HG03575 (cell line): ENCODE data around the gene IL1RAPL2.

ENCODE experiments used
- ATAC-seq: cut with Tn5 transposase; IDR thresholded peaks from one replicate; pipeline ENCODE4 v1.9.1; 2021; ENCODE audit not compliant: unreplicated experiment, insufficient number of reproducible peaks, low FRiP score; ENCODE audit errors: extremely low read depth

The IL1RAPL2 gene

GRCh38 chrX:105299286-105299685, 733.3 kb downstream of the IL1RAPL2 start:
- no peak for ATAC-seq

- no peak for ATAC-seq
Observed at GRCh38 chrX:105302246-105302645, 736.2 kb downstream of the IL1RAPL2 start.

GRCh38 chrX:105307762-105308161, 741.8 kb downstream of the IL1RAPL2 start:
- ATAC-seq = no peak

DNA sequence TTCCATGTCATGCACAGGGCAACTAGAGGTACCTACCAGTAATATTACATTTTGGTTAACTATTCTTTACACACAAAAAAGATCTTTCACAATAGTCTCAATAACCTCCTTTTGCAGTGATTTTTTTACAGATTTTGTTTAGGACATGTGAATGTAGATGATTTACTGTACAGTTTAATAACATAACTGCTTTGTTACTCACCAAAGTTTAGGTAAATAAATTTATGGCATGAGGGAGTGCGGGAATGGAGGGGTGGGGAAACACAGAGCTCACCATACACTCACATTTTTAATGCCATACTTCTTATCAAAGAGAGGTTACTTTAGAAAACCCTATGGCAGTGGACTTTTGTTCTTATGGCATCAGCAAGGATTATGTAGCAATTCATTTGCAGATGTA, 747.6 kb downstream of the IL1RAPL2 start:
- ATAC-seq = no peak

DNA sequence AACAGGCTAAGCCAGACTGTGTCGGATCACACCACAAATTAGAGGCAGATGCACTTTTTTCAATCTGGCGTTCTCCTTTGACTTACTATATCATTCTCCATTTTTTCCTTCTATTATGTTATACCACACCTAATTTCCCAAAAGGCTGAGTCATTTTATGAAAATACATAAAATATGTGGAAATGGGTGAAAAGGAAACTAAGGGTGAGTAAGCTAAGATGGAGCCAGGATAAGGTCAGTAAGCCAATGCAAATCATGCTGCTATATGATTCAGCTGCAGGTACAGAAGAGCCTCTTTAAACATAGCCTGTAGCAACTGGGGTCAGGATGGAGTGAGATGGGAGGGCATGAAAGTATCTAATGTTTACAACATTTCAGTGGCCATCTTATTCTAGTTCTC, 748.5 kb downstream of the IL1RAPL2 start:
- no peak for ATAC-seq

DNA sequence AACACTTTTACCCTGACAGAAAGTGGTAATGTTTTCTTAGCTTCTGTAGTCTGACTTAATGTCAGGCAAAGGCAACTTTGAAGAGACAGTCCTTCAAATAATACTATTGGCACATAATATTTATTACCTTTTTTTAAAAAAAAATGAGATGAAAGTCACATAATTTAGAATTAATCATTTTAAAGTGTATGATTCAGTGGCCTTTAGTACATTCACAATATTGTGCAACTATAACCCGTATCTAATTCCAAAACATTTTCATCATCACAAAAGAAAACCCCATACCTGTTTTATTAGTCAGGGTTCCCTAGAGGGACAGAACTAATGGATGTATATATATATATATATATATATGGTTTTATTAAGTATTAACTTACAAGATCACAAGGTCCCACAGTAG, 749.2 kb downstream of the IL1RAPL2 start:
- no peak for ATAC-seq

DNA sequence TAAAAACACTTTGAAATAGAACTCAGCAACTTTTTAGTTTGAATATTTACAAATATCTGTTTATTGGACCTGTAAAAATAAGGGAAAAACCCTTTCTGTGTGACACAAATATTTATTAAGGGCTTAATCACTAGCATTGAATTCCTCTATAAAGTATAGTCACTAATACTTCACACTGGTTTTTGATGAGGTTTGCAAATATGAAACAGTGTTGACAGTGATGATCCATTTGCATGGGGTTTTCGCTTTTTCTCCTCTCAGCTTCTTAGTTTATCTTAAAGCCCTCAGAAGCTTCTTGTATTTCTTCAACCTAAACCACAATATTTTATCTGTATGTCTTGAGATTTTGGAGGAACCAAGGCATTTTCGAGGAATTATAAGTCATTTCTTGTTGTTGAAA, 751.1 kb downstream of the IL1RAPL2 start:
- ATAC-seq = no peak

DNA sequence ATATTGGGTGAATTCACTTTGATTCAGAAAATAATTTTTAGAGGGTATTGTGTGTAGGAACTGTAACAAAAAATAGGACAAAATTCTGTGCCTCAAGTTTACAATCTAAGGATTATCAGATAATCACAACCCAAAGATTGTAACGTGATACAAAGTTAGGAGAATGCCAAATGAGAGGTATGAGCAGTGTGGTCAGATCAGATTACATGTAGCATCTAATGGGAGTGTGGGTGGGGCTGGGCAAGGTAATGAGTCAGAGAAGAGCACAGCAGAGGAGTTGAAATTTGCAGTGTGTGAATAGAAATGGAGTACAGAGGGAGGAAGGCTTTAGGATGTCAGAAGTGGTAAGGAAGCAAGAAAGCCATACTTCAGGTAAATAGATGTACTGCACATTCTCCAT, 757.9 kb downstream of the IL1RAPL2 start:
- ATAC-seq = no peak

DNA sequence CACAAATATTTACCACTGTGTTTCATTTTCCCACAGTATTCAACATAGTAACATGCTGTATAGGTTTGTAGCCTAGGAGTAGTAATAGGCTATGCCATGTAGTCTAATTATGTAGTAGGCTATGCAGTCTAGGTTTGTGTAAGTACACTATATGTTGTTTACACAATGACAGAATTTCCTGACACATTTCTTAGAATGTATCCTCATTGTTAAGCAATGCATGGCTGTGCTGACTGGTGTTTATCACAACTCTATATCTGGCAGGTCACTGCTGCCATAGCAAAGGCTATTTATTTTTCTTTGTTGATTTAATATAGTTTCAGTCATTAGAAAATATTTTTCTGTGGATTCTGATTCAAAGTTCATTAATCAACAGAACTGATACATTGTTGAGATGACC, 762.8 kb downstream of the IL1RAPL2 start:
- no peak for ATAC-seq

DNA sequence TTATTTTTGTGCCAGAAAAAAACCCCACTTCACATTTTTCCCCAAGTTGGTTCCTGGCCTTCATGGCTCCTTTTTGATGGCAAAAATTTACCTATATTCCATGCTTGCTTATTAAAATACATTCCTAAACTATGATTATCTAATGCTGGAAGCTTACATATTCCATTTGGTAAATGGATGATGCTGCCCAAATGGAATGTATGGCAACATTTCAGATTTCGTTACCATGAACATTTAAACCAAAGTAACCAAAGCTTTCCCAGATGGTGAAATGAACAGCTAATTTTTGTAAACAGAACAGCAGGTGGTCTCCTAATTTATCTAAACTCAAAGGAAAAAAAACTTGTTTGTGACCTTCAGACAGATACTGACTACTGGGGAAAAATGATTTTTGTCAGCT, 765.2 kb downstream of the IL1RAPL2 start:
- no peak for ATAC-seq

DNA sequence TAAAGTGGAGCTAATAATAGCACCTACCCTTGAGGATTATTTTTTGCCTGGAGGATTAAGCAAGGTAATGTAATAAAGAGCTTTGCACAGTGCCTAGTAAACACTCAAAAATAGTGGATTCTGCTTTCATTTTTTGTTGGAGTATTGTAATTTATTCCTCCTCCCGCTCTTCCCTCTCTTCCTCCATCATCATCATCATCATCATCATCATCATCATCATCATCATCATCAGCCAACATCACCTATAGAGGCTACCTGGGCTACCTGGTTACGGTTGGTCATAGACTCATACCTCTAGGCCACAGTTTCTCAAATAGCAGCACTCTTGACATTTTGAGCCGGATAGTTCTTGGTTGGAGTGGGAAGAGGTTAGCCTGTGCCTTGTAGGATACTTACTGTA, 781.4 kb downstream of the IL1RAPL2 start:
- no peak for ATAC-seq

- ATAC-seq = no peak
Observed at GRCh38 chrX:105349476-105349875, 783.5 kb downstream of the IL1RAPL2 start.

DNA sequence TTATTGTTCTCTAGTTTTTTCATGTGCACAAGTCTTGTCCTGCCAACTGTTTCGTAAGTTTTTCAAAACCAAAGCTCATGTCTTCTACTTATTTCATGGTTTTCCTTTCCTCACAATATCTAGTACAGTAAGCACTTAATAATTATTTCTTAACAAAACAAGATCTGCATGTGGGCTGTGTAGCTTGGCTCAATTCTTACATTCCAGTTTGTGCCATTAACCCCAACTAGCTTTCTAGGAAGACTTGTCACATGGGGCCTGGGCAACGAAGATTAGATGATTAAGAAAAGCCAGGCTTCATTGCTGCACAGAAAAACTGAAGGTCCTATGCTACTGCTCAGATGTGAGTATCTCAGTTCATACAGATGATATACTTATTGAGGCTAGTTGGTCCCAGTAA, 809.8 kb downstream of the IL1RAPL2 start:
- no peak for ATAC-seq

DNA sequence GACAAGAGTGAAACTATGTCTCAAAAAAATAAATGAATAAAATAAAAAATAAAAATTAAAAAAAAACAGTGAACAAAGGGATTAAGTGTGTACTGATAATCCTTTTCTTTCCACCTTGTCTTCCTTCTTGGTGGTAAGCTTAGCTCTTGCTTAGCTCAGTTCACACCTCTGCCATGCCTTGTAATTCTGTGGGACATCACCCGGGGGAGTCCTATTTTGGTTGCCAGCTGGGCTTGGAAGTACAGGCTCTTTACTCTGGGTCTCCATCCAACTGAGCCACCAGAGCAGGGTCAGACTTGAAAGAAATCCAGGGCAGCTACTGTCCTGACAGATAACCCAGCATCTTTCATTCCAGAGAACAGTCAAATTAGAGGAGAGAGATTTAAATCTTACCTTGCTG, 858.7 kb downstream of the IL1RAPL2 start:
- no peak for ATAC-seq

DNA sequence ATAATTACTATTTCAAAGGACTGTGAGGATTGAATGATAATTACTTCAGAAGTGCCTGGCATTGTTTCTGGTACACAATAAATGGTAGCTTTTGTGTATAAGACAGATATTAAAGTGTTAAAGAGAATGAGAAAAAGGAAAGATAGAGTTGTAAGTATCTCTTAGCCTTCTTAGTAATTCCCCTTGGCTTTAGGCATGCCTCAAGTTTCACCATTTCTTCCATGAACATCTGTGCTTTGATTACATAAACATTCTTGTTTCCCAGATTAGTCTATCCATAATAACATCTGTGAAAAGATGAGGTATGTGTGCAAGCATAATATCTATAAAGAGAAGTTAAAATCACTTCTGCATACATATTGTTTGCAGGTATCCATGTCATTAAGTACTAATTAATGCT, 885.4 kb downstream of the IL1RAPL2 start:
- ATAC-seq = no peak

DNA sequence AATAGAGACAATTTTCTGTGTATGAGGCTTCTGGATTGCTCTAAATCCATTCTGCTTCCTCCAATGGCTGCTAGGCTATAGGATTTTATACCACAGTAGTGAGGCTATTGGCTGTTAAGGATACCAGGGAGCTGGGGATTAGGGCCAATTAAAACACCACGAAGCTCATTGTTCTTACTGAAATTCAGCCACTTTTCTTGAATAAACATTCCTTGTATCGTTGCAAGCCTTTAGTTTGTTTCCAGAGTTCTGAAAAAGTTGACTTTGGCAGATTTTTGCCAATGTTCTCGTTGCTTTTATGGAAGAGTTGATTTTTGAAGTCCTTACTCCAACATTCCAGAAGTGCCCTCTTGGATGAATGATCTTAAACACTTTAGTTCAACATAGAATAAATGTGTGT, 892.8 kb downstream of the IL1RAPL2 start:
- ATAC-seq = no peak

GRCh38 chrX:105460376-105460775, 894.4 kb downstream of the IL1RAPL2 start:
- ATAC-seq = no peak

GRCh38 chrX:105461016-105461415, 895.0 kb downstream of the IL1RAPL2 start:
- no peak for ATAC-seq

GRCh38 chrX:105462186-105462585, 896.2 kb downstream of the IL1RAPL2 start:
- no peak for ATAC-seq

DNA sequence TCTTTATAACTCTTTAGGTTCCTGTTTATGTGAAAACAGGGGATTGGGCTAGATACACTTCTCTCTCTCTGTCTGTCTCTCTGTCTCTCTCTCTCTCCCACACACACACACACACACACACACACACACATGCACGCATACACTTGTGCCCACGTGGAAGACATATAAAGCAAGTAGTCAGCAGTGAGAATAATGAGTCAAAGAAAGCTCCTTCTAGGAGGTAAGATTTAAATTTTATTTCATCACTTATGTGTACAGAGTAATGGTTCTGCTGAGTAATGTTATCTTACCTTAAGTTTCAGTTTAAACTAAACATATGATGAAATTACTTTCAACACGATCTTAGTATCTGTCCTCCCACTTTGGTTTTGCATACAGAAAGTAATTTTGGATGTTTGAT, 897.5 kb downstream of the IL1RAPL2 start:
- ATAC-seq = no peak

GRCh38 chrX:105464618-105465017, 898.6 kb downstream of the IL1RAPL2 start:
- no peak for ATAC-seq

DNA sequence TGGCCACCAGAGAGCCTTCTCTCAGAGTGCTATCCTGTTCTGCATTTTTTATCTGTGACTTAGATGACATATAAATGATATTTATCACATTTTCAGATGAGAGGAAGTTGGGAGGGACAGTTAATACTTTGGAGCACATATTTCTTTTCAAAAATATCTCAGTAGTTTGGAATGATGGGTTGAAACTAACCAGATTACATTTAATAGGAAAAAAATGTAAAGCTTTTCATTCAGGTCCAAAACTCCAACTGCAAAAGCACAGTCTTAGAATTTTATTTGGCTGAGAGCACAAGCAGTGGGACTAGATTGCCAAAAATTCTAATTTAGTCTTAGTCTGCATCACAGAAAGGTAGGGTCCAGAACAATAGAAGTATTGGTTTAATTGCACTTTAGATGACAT, 902.7 kb downstream of the IL1RAPL2 start:
- no peak for ATAC-seq
